Endothelial cell of umbilical vein (primary cell): ENCODE data around the gene NAT16.

Source experiments
- GATA2 ChIP-seq: IDR thresholded peaks from 2 replicates; pipeline ENCODE4 v1.7.0; 2011; ENCODE audit warnings: low read depth, mild to moderate bottlenecking, moderate library complexity, mixed read lengths, low read length; ENCODE audit not compliant: insufficient read length, insufficient read depth
- POLR2AphosphoS5 ChIP-seq: IDR thresholded peaks from 2 replicates; pipeline ENCODE4 v1.6.1; 2012; ENCODE audit warnings: low read depth, mild to moderate bottlenecking, control low read depth, low read length, moderate library complexity; ENCODE audit not compliant: insufficient read depth
- TF ChIP-seq, protein P1 (sequence below), 2 donors: IDR thresholded peaks; 1 replicate in 1 of 2; 2 replicates in 1 of 2; pipeline ENCODE4 v1.5.1; 2011; ENCODE audit warnings: low read length in 2 of 2, mild to moderate bottlenecking in 2 of 2, moderate library complexity in 2 of 2, control low read depth in 1 of 2, inconsistent platforms in 1 of 2, low read depth in 1 of 2; ENCODE audit not compliant: insufficient read depth in 1 of 2; ENCODE audit errors: extremely low read depth in 1 of 2

DNA sequence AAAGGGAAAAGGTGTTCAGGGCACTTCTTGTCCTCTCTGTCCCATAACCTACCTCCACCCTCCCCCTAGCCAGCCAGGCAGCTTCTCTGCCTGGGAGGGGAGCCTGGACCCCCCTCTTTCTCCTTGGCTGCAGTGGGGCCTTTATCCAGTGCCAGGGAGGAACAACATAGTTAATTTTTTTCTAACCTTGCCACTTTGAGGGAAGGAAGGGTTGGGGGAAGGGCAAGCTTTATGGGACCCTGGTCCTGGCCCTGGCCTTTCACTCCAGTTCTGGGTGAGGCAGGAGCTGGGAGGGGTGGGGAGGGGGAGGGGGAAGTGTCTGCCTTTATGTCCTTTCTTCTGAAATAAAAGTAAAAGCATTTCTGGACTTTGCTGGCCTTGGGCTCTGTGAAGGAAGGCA is 19.2 kb downstream of the NAT16 start:
- TF ChIP-seq, protein P1, sequence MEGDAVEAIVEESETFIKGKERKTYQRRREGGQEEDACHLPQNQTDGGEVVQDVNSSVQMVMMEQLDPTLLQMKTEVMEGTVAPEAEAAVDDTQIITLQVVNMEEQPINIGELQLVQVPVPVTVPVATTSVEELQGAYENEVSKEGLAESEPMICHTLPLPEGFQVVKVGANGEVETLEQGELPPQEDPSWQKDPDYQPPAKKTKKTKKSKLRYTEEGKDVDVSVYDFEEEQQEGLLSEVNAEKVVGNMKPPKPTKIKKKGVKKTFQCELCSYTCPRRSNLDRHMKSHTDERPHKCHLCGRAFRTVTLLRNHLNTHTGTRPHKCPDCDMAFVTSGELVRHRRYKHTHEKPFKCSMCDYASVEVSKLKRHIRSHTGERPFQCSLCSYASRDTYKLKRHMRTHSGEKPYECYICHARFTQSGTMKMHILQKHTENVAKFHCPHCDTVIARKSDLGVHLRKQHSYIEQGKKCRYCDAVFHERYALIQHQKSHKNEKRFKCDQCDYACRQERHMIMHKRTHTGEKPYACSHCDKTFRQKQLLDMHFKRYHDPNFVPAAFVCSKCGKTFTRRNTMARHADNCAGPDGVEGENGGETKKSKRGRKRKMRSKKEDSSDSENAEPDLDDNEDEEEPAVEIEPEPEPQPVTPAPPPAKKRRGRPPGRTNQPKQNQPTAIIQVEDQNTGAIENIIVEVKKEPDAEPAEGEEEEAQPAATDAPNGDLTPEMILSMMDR (IDR thresholded peaks at IDR 0.05; ENCODE audit: extremely low read depth in 1 of 2, insufficient read depth in 1 of 2, low read depth in 1 of 2, low read length in 2 of 2) = no peak
- TF ChIP-seq GATA2 = no peak
- no peak for TF ChIP-seq POLR2AphosphoS5
